Natural killer cell (primary cell): Measurements from ENCODE around the gene LYPD6. TPM values are rescaled to one million over a fixed set of nuclear protein-coding genes. Genes with fewer than 3 reads are reported as not detected.

Experiments
- ATAC-seq, 3 donors: fragments of 150-1000 bp in 2 of 3; fragments of 200-7000 bp in 1 of 3; cut with Tn5 transposase; 1 replicate in 1 of 3; 2 replicates in 2 of 3; pipeline ENCODE4 v1.10.0; 2021; ENCODE audit warnings: mild to moderate bottlenecking in 2 of 3, moderate library complexity in 2 of 3
- DNase-seq, 2 donors: peaks; one replicate each; pipeline versions ENCODE4 v3.0.0 to v3.0.0-alpha.2; 2013 to 2021; ENCODE audit warnings: mixed read lengths in 1 of 2
- H3K27ac ChIP-seq: one replicate; pipeline ENCODE4 v1.5.1; 2013; ENCODE audit warnings: mild to moderate bottlenecking, low read length
- H3K27me3 ChIP-seq: one replicate; pipeline ENCODE4 v1.6.1; 2013; ENCODE audit warnings: low read length; ENCODE audit not compliant: control insufficient read depth, insufficient read depth
- H3K36me3 ChIP-seq: one replicate; pipeline ENCODE4 v1.6.1; 2013; ENCODE audit warnings: low read length; ENCODE audit not compliant: control insufficient read depth, insufficient read depth
- H3K4me1 ChIP-seq: one replicate; pipeline ENCODE4 v1.6.1; 2013; ENCODE audit warnings: low read length; ENCODE audit not compliant: control insufficient read depth, insufficient read depth
- H3K4me3 ChIP-seq: one replicate; pipeline ENCODE4 v1.5.1; 2013; ENCODE audit warnings: low read length
- H3K9me3 ChIP-seq: one replicate; pipeline ENCODE4 v1.6.1; 2013; ENCODE audit warnings: low read length; ENCODE audit not compliant: control insufficient read depth, insufficient read depth
- H3K27ac Mint-ChIP-seq, 2 donors: one replicate each; pipeline ENCODE4 v1.8.0; 2022; ENCODE audit warnings: mild to moderate bottlenecking in 2 of 2, mixed read lengths in 2 of 2, moderate library complexity in 1 of 2
- H3K27me3 Mint-ChIP-seq, 2 donors: one replicate each; pipeline ENCODE4 v1.8.0; 2022; ENCODE audit warnings: low read depth in 2 of 2, mixed read lengths in 2 of 2
- H3K36me3 Mint-ChIP-seq: one replicate; pipeline ENCODE4 v1.8.0; 2022; ENCODE audit warnings: mixed read lengths
- H3K4me1 Mint-ChIP-seq, 2 donors: one replicate each; pipeline ENCODE4 v1.8.0; 2022; ENCODE audit warnings: mixed read lengths in 2 of 2
- H3K4me3 Mint-ChIP-seq: one replicate; pipeline ENCODE4 v1.8.0; 2022; ENCODE audit warnings: mild to moderate bottlenecking, moderate library complexity, mixed read lengths
- H3K9me3 Mint-ChIP-seq, 2 donors: one replicate each; pipeline ENCODE4 v1.8.0; 2022; ENCODE audit warnings: mixed read lengths in 2 of 2
- WGBS: methylation state at CpG from one replicate; pipeline ENCODE4 v1.1.7; 2013; ENCODE audit warnings: missing lambda C conversion rate; ENCODE audit not compliant: insufficient coverage; 5-methylcytosine and 5-hydroxymethylcytosine counted together
- intact Hi-C: fragments of 100-400 bp; cut with micrococcal nuclease; formaldehyde crosslinking; loops from one replicate; pipeline ENCODE4 v1.14.2; 2022
- total RNA-seq, 4 donors: library from RNA; stranded (reverse); fragments of 120-200 nt in 1 of 4; gene quantifications; one replicate each; pipeline versions ENCODE4 v1.2.3 to v1.2.4, GENCODE V29; 2013 to 2022
- TF ChIP-seq, protein P1 (sequence below): fragments of 200-600 bp; IDR thresholded peaks from one replicate; pipeline ENCODE4 v1.8.0; 2022; ENCODE audit warnings: antibody characterized with exemption

LYPD6 gene
- total RNA-seq, 3 donors from 2014 or later (not counting 1 experiment from before 2014, with no cell fraction given): not detected

DNA sequence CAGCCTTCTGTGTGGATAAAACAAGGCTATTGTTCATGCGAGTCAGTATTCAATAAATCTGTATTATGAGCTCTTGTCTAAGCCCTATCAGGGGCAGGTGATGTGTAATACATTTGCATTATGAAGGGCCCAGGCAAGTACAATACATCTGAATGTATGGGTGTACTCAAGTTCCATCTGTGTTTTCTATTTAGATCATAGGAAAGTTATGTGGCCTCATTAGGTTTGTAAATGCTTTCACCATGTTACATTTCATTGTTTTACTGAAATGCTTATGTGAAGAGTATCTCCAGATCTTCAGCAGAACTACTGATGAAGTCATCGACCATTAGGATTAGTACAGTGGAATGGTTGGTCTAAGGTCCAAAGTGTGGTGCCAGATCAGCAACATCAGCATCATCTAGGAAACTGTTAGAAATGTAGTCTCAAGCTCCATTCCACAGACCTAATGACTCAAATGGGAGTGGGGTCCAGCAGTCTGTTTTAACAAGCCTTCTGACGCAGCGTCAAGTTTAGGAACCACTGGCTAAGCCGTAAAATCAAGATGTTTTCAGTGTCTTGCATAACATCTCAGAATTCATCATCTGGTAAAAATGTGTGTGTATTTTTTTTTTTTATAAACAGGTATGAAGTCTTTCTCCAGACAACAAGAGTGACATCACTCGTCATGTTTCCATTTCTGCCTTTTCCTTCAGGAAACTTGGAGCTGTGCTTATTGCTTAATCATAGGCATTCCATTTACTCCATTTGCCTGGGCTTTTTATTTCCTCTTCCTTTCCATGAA lies 80.5 kb downstream of the LYPD6 start:
- Mint-ChIP-seq H3K4me1 (no peaks in the 10 kb centered on the region), H3K27ac (no peak overlapping the region), H3K4me3 (no peak overlapping the region), H3K9me3 (peaks cover 2 to 3% of the 10 kb centered on the region in 2 donors), H3K36me3 (no peaks in the 10 kb centered on the region), H3K27me3 (no peaks in the 10 kb centered on the region)
- H3K27me3 ChIP-seq: no peaks in the 10 kb centered on the region
- no peaks in the 10 kb centered on the region for H3K9me3 ChIP-seq
- no peaks in the 10 kb centered on the region for H3K36me3 ChIP-seq
- ATAC-seq (no peak), DNase-seq (no peak)
- TF ChIP-seq, protein P1, sequence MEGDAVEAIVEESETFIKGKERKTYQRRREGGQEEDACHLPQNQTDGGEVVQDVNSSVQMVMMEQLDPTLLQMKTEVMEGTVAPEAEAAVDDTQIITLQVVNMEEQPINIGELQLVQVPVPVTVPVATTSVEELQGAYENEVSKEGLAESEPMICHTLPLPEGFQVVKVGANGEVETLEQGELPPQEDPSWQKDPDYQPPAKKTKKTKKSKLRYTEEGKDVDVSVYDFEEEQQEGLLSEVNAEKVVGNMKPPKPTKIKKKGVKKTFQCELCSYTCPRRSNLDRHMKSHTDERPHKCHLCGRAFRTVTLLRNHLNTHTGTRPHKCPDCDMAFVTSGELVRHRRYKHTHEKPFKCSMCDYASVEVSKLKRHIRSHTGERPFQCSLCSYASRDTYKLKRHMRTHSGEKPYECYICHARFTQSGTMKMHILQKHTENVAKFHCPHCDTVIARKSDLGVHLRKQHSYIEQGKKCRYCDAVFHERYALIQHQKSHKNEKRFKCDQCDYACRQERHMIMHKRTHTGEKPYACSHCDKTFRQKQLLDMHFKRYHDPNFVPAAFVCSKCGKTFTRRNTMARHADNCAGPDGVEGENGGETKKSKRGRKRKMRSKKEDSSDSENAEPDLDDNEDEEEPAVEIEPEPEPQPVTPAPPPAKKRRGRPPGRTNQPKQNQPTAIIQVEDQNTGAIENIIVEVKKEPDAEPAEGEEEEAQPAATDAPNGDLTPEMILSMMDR: no peak
- no peak overlapping the region for H3K4me3 ChIP-seq
- intact Hi-C loops: no loop called here
- no peak overlapping the region for H3K27ac ChIP-seq
- H3K4me1 ChIP-seq: no peaks in the 10 kb centered on the region
- 91% methylated on average over 6 of the region's 6 CpGs for WGBS

DNA sequence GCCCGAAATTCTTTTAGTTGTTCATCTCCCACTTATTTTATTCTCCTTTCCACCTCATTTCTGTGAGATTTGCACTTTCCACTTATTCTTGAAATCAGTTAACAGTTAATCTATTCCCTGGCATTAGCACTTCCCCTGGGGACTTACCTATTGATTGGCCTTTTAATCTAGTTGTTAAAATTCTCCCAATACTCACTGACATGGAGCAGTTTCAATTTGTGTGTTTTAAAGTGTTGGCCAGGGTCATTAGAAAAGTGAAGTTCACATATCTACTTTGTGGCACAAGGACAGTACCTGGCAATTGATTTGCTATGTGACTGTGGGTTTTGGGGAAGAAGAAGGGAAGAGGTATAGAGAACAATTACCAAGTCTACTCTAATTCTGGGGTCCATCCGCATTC lies 83.1 kb downstream of the LYPD6 start:
- WGBS: 67% methylated on average over 1 of the region's 2 CpGs
- no peaks in the 10 kb centered on the region for H3K27me3 Mint-ChIP-seq
- H3K4me1 ChIP-seq: no peaks in the 10 kb centered on the region
- H3K27me3 ChIP-seq: no peaks in the 10 kb centered on the region
- no peaks in the 10 kb centered on the region for H3K4me1 Mint-ChIP-seq
- H3K27ac ChIP-seq: no peak overlapping the region
- intact Hi-C loops: no loop called here
- no peaks in the 10 kb centered on the region for H3K36me3 ChIP-seq
- peaks cover 0 to 2% of the 10 kb centered on the region in 2 donors for H3K9me3 Mint-ChIP-seq
- TF ChIP-seq, protein P1: no peak
- H3K9me3 ChIP-seq: no peaks in the 10 kb centered on the region
- H3K36me3 Mint-ChIP-seq: no peaks in the 10 kb centered on the region
- DNase-seq: no peak
- no peak overlapping the region for H3K4me3 Mint-ChIP-seq
- no peak overlapping the region for H3K27ac Mint-ChIP-seq
- no peak for ATAC-seq
- no peak overlapping the region for H3K4me3 ChIP-seq

- DNase-seq (no peak), ATAC-seq (no peak)
- Histone ChIP-seq H3K4me3 (no peak overlapping the region), H3K4me1 (no peaks in the 10 kb centered on the region), H3K9me3 (no peaks in the 10 kb centered on the region), H3K36me3 (no peaks in the 10 kb centered on the region), H3K27ac (no peak overlapping the region), H3K27me3 (no peaks in the 10 kb centered on the region)
- Mint-ChIP-seq H3K27me3 (no peaks in the 10 kb centered on the region), H3K27ac (no peak overlapping the region), H3K36me3 (no peaks in the 10 kb centered on the region), H3K4me3 (no peak overlapping the region), H3K9me3 (peaks cover 0 to 2% of the 10 kb centered on the region in 2 donors), H3K4me1 (no peaks in the 10 kb centered on the region)
- 88% methylated on average over 1 of the region's 1 CpG for WGBS
- TF ChIP-seq, protein P1: no peak
- intact Hi-C loops: no loop called here
These were observed 84.7 kb downstream of the LYPD6 start for GRCh38 chr2:149415086-149415485.

- H3K27me3 Mint-ChIP-seq: no peaks in the 10 kb centered on the region
- TF ChIP-seq, protein P1: no peak
- 81% methylated on average over 3 of the region's 5 CpGs for WGBS
These were observed 87.7 kb downstream of the LYPD6 start for GRCh38 chr2:149418065-149418464.

More at GRCh38 chr2:149418065-149418464, 87.7 kb downstream of the LYPD6 start:
- no peak overlapping the region for H3K4me3 Mint-ChIP-seq
- H3K9me3 Mint-ChIP-seq: peaks cover 2% of the 10 kb centered on the region in 2 donors
- intact Hi-C loops: no loop called here
- no peak overlapping the region for H3K4me3 ChIP-seq
- H3K27ac Mint-ChIP-seq: no peak overlapping the region
- H3K27ac ChIP-seq: no peak overlapping the region
- no peaks in the 10 kb centered on the region for H3K27me3 ChIP-seq
- H3K4me1 Mint-ChIP-seq: no peaks in the 10 kb centered on the region
- no peaks in the 10 kb centered on the region for H3K36me3 ChIP-seq
- H3K9me3 ChIP-seq: no peaks in the 10 kb centered on the region
- no peaks in the 10 kb centered on the region for H3K36me3 Mint-ChIP-seq
- no peaks in the 10 kb centered on the region for H3K4me1 ChIP-seq
- DNase-seq: no peak
- ATAC-seq: no peak
